CD4-positive, alpha-beta T cell treated with Interferon alpha-2 for 1 hour (primary cell): ENCODE data around the gene LRTM2.
A peak's percentile ranks its signal among the peaks of the same experiment; 100 is the strongest.

Experiments used
- DNase-seq, 2 donors: peaks; one replicate each; pipeline ENCODE4 v3.0.0-alpha.2; 2020 to 2022

The LRTM2 gene

DNA sequence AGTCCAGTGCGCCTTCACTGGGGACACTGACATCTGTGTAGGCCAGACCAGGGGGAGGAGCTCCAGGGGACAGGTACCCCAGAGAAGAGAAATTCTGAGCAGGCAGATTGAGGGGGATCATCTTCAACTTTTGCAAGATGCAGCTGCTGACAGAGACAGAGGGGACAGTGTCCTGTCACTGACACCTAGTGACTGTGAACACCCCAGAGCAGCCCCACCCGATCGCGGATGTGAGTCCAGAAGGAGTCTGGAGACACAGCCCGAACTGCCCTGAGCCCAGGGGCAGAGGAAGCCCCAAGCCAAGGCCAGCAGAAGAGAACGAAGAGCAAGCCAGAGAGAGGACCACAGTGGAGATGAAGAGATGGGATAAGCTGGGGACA lies 21.7 kb upstream of the LRTM2 start:
- no peak for DNase-seq

DNA sequence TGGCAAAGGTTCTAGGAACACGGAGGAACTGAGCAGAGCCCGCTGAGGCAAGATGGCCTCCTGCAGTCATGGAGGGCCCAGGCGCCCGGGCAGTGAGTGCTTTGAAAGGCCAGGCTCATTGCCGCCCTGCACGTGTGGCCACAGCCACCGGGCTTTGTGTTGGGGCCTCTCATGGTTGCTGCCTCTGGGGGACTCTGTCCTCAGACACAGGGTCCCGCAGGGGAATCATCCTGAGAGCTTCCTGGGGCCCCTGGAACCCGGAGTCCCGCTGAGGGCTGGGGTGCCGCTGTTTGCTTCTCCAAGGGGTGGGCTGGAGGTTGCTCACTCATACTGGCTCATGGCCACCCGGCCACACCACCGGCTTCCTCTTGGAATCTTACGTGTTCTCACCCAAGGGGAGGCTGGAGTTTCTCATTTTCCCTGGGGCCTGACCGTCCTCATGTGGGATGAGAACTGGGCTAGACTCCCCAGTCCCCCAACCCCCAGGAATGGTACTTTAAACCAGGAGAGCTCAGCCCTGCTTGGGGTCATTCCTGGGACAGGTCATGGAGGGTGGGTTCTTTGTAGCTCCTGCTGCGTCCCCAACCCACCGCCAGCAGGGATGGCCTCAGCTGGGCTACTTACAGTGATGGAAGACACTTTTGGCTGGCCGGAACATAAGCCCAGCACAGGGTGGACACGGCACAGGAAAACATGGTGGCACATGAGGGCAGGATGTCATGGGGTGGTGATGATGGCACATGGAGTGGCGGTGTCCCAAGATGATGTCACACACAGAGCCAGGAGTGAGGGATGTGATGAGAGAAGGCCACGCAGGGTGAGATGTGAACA lies 21.1 kb upstream of the LRTM2 start:
- DNase-seq, result no peak

DNA sequence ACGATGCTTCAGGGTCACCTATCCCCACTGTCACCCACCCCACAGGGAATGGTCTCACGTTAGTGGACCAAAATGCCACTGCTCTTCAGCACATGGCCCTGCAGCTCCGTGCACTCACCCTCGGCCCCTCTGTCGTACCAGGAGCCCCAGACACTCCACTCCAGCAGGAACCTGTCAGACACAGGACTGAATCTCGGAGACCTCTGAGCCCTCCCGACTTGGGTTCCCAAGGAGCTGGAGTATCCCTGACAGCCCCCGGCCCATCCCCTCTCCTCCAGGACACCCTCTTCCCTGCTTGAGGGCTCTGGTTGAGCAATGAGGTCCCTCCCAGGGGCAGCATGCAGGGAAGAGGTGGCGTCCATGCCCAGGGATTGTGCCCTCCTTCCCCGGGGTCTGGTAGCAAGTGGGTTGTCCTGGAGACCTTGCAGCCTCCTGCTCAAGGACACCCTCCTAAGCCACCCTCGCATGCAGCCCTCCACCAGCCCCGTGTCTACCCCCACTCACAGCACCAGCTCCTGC lies 20.4 kb upstream of the LRTM2 start:
- DNase-seq, result no peak

DNA sequence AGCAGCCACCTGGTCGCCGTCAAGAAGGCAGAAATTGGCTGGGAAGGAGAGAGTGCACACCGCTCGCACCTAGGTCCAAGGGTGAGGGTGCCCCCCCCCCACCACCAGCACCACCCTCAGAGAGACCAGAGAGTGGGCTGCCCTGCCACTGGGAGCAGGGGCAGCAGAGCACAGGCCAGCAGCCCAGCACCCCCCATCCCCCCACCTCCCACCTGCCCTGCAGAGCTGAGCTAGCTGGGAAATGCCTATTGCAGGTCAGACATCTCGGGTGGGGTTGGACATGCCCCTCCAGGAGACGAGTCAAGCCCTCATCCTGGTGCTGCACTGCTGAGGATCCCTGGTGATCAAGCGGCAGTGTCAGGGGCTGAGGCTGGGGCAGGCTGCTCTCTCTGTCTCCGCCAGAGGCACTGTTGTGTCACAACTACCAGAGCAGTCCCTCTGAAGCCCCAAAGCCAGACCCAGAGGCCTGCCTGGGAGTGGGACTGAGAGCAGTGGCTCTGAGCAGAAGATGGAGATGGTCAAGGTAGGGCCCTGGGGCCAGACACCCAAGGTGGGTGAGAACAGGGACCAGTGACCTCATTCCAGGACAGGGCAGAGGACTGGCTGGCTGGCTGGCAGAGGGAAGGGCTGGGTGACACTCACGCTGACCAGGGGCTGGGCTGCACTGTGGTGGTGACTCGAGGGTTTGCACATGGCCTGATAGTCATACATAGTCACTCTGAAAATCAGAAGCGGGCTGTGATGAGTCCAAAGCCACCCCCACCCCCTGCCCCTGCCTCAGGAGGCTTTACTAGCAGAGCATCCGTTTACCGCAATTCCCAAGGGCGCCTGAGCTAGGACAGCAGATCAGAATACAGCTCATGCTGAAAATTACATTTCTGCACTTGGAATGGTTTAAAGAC lies 19.7 kb upstream of the LRTM2 start:
- peak in 1 of 2 donors; percentile 58 for DNase-seq

DNA sequence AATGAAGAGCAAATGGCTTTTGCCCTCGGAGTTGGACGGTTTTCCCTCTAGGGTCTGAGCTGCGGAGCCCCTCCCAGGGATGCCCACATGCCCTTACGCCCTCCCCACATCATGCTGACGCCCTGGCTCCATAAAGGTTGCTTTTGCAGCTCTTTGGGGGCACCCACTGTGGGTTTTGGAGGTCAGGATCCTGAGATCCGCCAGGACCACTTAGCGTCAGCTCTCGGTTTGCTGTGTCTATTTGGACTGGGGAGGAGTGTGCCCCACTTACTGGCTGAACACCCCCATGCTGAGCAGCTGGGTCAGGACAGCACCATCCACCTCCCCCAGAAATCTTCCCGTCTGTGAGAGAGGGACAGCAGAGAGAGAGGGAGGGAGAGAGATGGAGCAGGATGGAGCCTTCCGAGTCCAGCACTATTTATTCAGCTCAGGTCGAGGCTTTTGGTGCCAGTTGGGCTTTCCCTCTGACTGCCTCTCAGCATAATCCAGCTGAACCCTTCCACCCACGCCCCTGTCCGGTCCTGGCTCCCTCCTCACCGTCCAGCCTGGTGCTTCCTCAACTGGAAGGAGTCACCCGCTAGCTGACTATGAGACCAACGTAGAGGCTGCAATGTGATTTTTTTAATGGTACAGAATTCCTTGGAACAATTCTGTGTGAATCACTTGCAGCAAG lies 18.9 kb upstream of the LRTM2 start:
- no peak for DNase-seq

DNA sequence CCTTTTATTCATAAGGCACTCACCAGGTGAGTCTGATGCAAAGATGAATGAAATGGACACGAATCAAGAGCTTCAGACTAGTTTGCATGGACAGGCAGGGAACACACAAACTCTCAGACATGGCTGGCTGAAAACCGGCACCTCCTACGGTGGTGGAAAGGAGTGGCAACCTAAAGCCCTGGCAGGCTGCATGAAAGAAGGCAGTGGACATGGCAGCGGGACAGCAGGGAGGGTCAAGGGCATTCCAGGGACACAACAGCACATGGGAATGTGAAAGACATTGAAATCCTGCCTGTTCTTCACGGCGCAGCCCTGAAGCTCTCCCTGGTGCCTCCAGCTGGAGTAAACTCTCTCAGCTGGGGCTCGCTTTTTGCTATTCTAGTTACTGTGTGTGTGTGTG lies 16.6 kb upstream of the LRTM2 start:
- no peak for DNase-seq

DNA sequence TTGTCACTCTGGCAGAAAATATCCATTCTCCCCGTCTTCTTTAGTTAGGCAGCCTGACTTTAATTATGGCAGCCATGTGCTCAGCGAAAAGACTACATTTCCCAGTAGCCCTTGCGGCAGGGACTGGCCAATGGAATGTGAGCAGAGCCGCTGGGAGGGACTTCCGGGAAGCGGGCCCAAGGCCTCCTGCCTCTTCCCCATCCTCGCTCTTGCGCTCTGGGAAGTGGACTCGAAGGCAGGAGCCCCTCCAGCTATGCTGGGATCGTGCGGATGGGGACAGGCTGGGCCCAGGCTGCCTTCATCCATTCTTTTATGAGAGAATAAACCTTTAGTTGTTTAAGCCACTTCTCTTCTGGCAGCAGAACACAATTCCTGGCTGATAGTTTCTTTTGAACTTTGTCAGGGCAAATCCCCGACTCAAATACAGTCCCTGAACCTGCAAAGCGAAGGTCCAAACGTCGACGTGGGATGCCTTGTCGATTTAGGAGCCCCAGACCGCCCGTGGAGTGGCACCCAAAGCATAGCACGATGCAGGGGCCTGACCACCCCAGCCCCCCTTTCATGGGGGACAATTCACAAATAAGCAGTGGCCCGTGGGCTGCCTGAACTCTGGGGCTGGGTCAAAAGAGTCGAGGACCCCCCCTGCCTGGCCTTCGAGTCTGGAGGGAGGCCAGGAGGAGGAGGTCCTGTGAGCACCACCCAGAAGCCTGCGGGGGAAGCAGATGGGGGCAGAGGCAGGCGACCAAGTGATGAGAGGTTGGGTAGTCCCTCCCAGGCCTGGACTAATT lies 15.6 kb upstream of the LRTM2 start:
- peak; percentile 89 to 92 for DNase-seq

DNA sequence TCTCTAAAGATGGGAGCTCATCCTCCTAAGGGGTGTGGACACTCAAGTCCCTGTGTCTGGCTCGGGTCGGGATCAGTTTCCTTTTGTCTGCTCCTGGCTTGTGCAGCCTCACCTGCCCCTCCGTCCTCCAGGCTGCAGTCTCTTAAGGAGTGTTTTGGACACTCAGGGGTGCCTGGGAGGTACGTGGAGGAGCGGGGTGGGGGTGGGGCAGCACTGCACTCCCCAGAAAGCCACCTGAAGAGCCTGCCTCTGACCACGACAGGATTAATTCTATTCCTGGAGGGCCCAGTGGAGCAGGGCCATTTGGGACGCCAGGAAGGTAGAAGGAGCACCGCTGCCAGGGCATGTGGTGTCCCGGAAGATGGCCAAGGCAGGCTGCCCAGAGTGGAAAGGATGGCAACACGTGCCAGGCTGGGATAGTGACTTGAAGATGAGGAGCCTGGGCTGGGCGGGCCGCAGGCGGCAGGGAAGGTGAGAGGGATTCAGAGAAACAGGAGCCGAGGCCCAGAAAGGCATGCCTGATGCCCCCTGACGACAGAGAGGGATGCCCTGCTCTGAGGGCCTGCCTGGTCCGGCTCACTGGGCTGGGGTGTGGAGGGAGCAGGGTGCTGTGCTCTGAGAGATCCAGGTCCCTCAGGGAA lies 14.8 kb upstream of the LRTM2 start:
- no peak for DNase-seq

DNA sequence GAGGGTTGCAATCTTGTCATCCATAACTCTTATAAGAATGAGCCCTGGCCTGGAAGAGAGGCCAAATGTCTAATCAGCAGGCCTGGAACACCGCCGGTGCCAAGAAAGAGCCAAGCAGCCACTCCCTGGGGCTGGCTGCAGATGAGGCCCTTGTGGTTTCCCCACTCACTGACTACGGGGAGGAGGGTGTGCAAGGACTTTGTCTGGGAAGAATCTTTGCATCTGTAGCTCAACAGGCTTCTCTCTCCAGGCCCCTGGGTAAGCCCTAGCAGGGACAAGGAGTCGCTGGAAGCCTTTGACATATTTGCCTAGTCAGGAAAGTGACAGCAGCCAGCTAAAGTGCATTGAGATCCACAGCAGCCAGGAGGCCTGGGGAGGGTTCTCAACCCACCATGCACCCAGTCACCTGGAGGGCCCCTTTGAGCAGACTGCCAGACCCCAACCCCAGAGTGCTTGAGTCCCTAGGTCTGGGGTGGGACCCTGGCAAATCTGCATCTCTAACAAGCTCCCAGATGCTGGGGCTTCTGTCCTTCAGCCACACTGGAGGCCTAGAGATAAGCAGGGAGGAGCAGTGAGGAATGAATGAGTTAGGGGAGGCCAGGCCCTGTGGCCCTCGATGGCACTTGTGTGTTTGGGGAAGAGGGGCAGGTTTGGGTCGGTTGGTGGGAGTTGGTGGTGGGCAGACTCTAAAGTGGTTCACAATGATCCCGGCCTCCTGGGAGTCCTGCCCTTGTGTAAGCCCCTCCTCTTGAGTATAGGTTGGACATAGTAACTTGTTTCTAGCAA lies 13.9 kb upstream of the LRTM2 start:
- no peak for DNase-seq

DNA sequence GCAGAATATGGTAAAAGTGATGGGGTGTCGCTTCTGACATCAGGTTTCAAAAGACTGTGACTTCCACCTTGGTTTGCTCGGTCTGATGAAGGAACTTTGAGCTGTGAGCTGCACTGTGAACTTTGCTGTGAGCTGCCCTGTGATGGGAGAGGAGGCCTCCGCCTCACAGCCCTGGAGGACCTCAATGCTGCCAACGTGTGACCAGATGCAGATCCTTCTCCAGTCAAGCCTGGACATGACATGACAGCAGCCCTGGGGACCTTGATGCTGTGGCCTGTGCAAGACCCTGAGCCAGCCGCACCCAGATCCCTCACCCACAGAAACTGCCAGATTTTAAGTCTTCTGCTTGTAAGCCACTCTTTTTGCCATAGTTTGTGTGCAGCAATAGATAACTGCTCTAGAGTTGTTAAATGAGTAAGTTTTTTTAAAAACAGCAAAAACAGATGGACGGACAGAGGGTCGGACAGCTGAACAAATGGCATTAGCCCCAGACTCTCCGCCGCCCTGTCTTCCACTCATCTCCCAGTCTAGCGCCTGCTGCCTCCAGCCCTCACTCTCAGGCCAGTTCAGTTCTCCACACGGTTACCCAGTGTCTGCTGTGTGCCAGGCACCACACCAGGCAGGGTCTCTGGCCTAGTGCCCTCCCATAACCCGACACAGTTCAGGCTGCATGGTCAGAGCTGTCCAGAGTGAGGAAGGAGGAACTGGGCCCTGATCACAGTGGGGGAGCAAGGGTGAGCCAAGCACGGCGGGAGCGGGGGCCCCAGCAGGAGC lies 13.1 kb upstream of the LRTM2 start:
- no peak for DNase-seq

DNA sequence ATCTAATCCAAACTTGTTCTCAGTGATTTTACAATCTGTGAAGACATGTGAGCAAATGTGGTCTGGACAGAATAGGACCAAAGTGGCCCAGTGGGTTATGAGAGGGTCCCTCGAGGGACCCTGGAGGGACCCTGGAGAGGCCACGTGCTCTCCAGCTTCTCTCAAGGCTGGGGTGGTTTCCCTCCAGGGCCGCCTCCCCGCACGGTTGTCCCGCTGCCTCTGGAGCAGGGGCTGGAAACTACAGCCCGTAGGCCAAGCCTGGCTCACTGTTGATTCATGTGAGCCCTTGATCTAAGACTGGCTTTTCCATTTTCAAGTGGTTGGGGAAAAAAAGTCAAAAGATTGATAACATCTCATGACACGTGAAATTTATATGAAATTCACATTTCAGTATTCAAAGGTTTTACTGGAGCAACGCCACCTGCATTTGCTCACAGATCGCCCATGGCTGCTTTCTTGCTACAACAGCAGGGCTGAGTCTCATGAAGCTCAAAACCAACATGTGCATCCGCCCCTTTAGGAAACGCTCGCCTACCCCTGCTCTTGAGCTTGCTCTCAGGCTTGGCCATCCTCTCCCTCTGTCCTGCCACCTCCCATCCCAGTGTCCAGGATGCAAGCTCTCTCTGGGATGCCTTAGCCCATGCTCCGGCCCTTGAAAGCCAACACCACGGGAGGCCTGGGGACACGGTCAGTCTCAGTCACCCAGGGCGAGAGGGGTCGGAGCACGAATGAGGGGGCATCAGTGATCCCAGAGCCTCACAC lies 12.1 kb upstream of the LRTM2 start:
- DNase-seq, result no peak

DNA sequence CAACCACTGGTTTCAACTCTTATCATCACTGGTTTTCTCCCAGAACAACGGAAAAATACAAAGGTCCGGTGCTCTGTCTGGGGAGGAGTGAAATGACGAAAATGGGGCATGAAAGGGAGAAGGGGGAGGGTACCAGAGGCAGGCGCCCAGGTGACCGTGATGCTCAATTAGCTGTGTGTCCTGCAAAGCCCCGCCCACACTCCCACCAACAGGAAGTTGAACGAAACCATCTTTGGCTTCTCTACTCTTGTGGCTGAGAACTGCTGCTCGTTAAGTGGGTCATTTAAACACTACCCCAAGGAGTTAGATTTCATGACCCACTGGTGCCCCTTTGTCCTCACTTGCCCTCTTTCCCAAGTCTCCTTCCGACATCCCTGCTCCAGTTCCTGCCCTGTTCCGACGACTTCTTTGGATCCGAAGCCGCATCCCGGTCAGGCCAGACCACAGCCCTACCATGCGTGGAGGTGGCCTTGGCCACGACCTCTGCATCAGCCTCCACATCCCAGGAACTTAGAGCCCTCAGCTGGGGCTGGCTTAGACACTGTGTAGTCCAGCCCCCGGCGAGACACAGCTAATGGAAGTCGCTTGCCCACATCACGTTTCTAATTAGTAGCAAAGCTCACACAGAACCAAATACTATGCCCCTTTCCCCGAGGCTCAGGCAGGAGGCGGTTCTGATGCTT lies 11.4 kb upstream of the LRTM2 start:
- DNase-seq, result peak in 1 of 2 donors; percentile 29

DNA sequence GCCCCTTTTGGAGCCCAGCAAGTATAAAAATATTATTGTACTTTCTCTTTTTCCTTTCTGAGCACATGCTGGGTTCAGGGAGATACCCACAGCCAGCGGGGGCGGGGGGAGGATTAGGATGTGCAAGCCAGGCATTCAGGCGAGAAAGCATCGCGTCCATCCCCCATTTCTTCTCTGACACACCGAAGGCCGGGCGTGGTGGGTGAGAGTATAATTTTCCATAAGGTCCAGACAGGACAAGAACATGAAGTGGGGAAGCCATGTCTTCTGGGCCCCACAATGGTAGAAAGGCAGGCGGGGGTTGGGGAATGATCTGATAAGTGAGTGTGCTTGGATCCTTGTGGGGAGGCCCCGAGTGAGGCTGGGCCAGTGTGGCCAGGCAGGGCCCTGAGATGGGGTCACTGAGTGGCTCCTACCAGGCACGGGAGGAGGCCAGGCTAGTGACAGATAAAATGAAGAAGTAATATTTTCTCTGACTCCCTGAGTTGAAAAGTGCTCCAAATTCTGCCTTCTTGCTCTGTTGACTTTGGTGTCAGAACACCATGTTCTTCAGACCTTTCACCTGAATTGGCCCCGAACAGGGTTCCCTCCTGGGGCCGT lies 10.7 kb upstream of the LRTM2 start:
- no peak for DNase-seq

DNA sequence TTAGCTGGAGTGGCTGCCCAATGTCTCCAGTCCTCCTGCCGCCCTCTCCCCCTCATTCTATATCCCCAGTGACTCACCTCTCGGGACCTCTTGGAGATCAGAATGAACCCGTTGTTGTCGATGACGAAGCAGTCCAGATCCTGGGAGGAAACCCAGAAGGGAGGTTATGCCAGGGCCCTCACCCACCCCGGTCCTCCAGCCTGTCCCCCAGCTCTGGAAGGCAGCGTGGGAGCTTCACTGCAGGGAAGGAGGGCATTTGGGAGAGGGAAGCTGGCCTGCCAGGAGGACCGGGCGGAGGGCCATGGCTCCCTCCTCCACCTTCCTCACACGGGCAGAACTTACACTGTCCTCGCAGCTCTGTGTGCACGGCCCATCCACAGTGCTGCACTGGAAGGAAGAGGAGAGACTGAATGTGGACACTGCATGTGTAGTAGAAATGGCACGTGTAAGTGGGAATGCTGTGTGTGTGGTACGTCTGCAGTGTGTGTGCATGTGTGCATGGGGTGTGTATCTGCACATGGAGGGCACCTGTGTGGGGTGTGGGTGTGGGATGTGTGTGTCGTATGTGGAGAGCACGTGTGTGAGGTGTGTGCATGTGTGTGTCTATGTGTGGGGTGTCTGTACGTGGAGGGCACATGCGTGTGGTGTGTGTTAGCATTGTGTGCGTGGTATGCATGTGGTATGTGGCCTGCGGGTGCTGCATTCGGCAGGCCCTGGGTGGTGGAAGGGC lies 10.0 kb upstream of the LRTM2 start:
- DNase-seq, result no peak

DNA sequence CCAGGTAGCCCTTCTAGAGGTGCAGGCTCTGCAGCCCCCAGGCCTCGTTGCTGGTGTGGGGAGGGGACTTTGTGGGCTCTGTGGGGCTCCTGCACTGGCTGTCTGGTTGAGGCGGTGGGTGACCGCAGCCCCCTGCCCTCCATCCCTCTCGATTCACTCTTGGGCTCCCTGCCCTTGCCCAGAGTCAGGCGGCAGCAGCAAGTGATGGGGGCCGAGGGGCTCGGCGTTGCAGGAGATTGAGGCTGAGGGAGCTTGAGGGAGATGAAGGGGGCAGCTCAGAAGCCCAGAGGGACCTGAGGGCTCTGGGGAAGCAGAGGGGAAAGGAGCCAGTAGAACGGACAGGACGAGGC lies 9.5 kb upstream of the LRTM2 start:
- DNase-seq, result no peak

DNA sequence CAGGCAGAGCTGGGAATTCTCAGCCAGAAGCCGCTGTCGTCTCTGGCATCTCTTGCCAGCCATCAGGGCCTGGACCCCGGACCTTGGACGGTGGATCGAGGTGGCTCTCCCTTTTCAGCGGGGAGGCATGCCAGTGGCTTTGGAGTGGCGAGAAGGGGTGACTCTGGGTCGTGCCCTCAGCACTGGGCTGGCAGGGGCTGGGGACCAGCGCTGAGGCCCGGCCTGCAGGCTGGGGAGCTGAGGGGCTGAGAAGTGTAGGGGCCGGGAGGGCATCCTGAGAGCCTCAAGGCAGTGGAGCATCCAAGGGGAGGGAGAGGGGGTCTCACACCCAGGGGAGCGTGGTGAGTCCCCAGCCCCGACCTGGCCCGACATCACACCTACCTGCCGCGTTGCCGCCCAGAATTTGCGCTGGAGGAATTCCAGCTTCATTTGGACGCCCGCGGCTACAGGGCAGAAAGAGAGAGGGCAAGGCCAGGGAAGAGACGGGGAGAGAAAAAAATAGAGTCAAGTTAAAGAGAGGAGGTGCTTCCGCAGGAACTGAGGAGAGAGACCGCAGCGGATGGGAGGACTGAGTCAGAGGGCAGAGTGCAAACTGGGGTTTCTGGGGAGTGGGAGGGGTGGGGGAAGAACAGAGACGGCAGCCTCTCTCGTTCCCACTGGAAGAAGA lies 9.0 kb upstream of the LRTM2 start:
- peak; percentile 33 to 34 for DNase-seq

DNA sequence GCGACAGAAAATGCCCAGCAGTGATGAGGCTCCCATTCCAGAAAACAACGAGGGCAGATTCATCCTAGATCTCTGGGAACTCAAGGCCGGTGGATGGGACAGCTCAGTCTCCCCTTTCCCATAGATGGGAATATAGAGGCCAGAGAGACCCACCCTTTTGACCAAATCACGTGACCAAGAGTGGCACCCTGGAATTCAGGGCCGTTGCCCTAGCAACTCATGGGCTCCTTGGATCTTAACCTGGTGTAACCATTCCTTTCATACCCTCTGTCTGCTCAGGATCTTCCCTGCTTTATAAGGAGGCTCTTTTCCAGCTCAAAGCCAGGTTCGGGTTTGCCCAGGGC lies 8.4 kb upstream of the LRTM2 start:
- no peak for DNase-seq
